Retinal pigment epithelial cell (primary cell): ENCODE measurements around the gene PIK3C3.

Source experiments
- DNase-seq: peaks from one replicate; pipeline ENCODE4 v3.0.0-alpha.2; 2010; ENCODE audit warnings: low read depth
- H3K4me3 ChIP-seq: 2 replicates; pipeline ENCODE4 v1.5.1; 2011; ENCODE audit warnings: mild to moderate bottlenecking, low read length, control low read depth, moderate library complexity
- TF ChIP-seq, protein P1 (sequence below): conservative IDR thresholded peaks from 2 replicates; pipeline ENCODE4 v1.5.1; 2011; ENCODE audit warnings: low read depth, low read length, control low read depth, inconsistent platforms

Gene PIK3C3

DNA sequence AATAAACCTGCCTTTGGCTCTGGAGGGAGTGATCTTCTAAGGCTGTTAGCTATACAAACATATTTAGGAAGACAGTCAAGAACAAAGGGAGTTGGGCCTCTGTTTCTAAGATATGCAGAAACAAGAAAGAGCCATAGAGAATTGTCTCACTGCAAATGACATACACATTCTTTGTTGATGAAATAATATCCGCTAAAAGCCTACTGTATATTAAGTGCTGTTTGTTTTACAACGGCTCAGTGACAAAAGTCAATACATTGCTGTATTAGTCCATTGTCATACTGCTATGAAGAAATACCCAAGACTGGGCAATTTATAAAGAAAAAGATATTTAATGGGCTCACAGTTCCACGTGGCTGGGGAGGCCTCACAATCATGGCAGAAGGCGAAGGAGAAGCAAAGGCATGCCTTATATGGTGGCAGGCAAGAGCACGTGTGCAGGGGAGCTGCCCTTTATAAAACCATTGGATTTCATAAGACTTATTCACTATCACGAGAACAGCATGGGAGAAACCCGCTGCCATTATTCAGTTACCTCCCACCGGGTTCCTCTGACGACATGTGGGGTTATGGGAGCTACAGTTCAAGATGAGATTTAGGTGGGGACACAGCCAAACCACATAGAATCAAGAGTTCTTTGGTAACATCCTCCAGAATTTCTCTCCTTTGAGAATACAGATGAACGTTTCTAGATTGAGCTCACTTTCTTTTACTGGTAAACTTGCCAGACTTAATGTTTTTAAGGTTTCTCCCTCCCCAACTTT lies 157.8 kb downstream of the PIK3C3 start:
- no peak overlapping the region for H3K4me3 ChIP-seq
- no peak for DNase-seq
- TF ChIP-seq, protein P1, sequence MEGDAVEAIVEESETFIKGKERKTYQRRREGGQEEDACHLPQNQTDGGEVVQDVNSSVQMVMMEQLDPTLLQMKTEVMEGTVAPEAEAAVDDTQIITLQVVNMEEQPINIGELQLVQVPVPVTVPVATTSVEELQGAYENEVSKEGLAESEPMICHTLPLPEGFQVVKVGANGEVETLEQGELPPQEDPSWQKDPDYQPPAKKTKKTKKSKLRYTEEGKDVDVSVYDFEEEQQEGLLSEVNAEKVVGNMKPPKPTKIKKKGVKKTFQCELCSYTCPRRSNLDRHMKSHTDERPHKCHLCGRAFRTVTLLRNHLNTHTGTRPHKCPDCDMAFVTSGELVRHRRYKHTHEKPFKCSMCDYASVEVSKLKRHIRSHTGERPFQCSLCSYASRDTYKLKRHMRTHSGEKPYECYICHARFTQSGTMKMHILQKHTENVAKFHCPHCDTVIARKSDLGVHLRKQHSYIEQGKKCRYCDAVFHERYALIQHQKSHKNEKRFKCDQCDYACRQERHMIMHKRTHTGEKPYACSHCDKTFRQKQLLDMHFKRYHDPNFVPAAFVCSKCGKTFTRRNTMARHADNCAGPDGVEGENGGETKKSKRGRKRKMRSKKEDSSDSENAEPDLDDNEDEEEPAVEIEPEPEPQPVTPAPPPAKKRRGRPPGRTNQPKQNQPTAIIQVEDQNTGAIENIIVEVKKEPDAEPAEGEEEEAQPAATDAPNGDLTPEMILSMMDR: no peak

DNA sequence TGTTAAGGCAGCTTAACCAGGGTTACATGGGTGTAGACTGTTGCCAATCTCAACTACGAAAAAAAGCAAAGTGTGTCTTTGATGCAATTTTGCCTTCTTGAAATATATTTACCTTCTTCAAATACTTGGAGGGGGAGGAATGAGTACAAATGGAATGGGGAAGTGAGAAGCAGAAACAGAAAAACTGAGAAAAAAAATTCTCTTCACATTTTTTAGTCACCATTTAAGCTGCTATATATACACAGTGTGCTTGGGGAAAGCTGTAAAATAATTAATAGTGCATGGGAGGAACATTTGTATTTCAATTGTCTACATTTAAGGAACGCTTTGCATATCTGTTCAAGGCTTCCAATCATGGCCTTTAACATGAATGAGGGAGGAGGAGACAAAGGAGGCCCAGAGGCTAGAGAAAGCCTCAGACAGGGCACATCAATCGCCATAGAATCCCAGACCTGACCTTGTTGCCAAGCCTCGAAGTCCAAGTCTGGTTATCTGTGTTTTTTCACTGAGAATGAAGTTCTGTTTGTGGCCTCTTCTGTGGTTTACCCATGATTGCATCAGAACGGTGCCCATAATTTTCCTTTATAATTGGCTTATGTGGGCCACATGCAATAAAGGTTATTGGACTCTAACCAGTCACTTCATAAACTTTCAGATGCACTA lies 158.6 kb downstream of the PIK3C3 start:
- DNase-seq: no peak
- TF ChIP-seq, protein P1: no peak
- H3K4me3 ChIP-seq: no peak overlapping the region

DNA sequence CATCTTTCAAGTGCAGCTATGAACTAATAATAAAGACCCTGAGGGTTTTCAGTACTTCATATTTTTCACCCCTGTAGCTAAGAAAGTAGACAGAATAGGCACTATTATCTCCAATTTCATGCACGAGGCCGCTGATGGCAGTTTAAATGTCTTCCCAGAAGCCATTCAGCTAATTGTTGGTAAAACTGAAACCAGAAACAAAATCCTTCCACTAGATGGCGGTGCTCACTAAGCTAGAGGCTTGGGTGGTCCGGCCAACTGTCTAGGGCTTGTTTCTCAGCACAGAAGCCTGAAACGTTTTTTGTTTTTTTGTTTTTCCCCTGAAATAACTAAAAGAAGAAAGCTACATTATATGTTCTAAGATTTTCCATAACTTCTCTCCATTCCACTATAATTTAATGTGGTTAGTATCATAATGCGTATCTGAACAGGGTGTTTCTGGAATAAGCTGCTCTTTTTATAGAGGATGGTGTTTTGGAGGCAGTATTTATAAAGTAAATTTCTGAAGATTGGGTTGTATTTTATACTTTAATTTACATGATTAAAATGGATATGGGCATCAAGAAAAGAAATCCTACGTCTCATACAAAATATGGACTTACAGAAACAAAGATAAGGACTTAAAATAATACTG lies 159.4 kb downstream of the PIK3C3 start:
- DNase-seq: peak; percentile 23
- TF ChIP-seq, protein P1: peak; percentile 78
- no peak overlapping the region for H3K4me3 ChIP-seq

DNA sequence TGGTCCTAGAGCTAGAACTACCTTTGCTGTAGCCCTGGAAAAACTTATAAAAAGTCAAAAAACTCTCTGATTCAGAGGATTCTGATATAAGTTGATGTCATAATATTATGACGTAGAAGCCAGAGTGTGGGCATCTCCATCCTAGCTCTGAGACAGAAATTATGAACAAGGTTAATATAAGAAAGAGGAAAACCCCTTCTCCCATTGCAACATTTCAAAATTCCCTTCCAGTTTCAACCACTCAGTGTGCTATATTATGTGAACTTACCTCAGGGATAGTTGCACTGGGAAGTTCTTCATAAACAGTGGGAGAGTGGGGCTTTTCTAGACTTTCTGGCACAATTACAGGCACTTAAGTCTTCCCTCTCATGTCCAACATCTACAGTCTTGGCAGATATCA lies 171.6 kb downstream of the PIK3C3 start:
- H3K4me3 ChIP-seq: no peak overlapping the region
- TF ChIP-seq, protein P1: no peak
- no peak for DNase-seq

DNA sequence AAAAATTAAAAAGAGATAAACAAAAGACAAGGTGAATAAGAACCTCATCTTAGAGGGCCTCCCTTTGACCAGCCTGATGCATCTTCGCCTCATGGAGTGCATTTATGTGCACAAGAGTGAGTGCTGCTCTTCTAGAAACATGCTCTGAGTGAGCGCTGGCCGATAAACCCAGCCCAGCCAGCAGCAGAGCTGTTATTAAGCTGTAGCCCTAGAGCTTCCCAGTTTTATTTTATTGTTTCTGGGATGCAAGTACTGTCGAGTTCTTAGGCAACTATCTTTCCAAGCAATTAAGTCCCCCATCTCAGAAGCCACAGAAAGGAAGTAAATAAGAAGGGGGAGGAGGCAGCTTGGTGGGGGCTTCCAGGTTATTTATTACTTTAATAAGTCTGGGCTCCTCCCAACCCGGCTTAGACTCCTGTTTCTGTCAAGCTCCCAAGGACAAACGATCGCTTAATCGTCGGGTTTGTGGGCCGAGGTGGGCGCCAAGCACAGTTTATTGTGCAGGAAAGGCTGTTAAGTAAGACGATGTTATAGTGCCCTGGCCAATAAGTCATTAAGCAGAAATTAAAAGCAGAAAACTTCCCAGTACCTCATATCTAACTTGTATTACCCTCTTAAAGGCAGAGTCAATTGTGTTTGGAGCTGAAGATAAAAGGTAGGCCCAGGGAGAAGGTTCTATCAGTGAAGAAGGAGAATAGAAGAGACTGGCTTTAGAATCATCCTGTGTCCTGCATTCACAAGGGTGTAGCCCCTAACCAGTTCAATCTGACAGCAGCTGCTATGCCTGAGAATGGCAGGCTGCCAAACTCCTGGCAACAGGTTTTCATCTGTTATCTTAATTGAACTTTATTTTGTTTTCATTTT lies 176.3 kb downstream of the PIK3C3 start:
- DNase-seq: no peak
- TF ChIP-seq, protein P1: no peak
- H3K4me3 ChIP-seq: no peak overlapping the region

DNA sequence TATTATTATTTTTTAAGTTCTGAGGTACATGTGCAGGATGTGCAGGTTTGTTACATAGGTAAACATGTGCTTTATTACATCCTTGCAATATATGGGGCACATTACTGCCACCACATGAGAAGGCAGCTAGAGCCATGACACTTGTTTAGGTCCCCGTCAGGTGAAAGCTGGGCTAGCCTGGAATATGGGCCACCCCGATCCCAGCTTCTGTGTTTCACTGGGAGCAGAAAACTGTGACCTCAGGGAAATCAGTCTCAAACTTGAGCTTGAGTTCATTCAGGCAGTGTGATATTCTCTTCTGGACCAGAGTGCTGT lies 176.9 kb downstream of the PIK3C3 start:
- TF ChIP-seq, protein P1: no peak
- no peak overlapping the region for H3K4me3 ChIP-seq
- no peak for DNase-seq
